ENCODE results near the gene DPM3. TPM values are rescaled to one million over a fixed set of nuclear protein-coding genes. Genes with fewer than 3 reads are reported as not detected.
A peak's percentile ranks its signal among the peaks of the same experiment; 100 is the strongest.

Gene DPM3
- total and polyA plus RNA-seq, 2 of the 13 experiments (the other 11 are each of a cell fraction or from before 2014, with no cell fraction given), result 23.2 to 53.4 TPM

- TF ChIP-seq ATM (IDR thresholded peaks at IDR 0.05; ENCODE audit: borderline replicate concordance), result no peak
- no peak for TF ChIP-seq TAF15 (IDR thresholded peaks at IDR 0.05; ENCODE audit: low read depth, low read length, poor library complexity, severe bottlenecking)
- no peak for TF ChIP-seq FOXM1 (CRISPR knock-in tag; IDR thresholded peaks at IDR 0.05)
- no peak for TF ChIP-seq TAF1 (CRISPR knock-in tag; IDR thresholded peaks at IDR 0.05)
- TF ChIP-seq, protein P1, sequence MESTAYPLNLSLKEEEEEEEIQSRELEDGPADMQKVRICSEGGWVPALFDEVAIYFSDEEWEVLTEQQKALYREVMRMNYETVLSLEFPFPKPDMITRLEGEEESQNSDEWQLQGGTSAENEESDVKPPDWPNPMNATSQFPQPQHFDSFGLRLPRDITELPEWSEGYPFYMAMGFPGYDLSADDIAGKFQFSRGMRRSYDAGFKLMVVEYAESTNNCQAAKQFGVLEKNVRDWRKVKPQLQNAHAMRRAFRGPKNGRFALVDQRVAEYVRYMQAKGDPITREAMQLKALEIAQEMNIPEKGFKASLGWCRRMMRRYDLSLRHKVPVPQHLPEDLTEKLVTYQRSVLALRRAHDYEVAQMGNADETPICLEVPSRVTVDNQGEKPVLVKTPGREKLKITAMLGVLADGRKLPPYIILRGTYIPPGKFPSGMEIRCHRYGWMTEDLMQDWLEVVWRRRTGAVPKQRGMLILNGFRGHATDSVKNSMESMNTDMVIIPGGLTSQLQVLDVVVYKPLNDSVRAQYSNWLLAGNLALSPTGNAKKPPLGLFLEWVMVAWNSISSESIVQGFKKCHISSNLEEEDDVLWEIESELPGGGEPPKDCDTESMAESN (CRISPR knock-in tag; conservative IDR thresholded peaks at IDR 0.05), result no peak
- no peak for TF ChIP-seq ZNF644 (CRISPR knock-in tag; IDR thresholded peaks at IDR 0.05; ENCODE audit: low read depth)
- TF ChIP-seq RORA (CRISPR knock-in tag; IDR thresholded peaks at IDR 0.05), result no peak
- TF ChIP-seq KLF6 (CRISPR knock-in tag; IDR thresholded peaks at IDR 0.05), result no peak
- no peak for TF ChIP-seq ZNF75D (CRISPR knock-in tag; IDR thresholded peaks at IDR 0.05; ENCODE audit: borderline replicate concordance)
- TF ChIP-seq ZNF710 (CRISPR knock-in tag; IDR thresholded peaks at IDR 0.05; ENCODE audit: borderline replicate concordance), result no peak
- TF ChIP-seq SALL2 (CRISPR knock-in tag; IDR thresholded peaks at IDR 0.05), result no peak
- TF ChIP-seq THAP8 (CRISPR knock-in tag; IDR thresholded peaks at IDR 0.05; ENCODE audit: borderline replicate concordance), result no peak
- TF ChIP-seq MEIS2 (CRISPR knock-in tag; IDR thresholded peaks at IDR 0.05), result no peak
- no peak for TF ChIP-seq KLF9 (CRISPR knock-in tag; IDR thresholded peaks at IDR 0.05; ENCODE audit: low read depth)
- no peak for TF ChIP-seq ATF7-NPFF (CRISPR knock-in tag; IDR thresholded peaks at IDR 0.05; ENCODE audit: low read depth)
- peak in 1 of 2 experiments; percentile 20; a peak in 1 of 4 replicates for TF ChIP-seq POLR2A (IDR thresholded peaks at IDR 0.05; ENCODE audit: insufficient read depth in 1 of 2, low read depth in 2 of 2, low read length in 2 of 2)
- TF ChIP-seq HNF4G (IDR thresholded peaks at IDR 0.05; ENCODE audit: borderline replicate concordance, low read depth, low read length), result no peak
- no peak for TF ChIP-seq HNF4G (CRISPR knock-in tag; IDR thresholded peaks at IDR 0.05; ENCODE audit: borderline replicate concordance, low read depth)
- TF ChIP-seq NR0B2 (CRISPR knock-in tag; IDR thresholded peaks at IDR 0.05), result no peak
Observed at GRCh38 chr1:155124503-155125463, 15.5 kb downstream of the DPM3 start (continued).
